HUES64 (cell line): ENCODE data around the gene DNAJC5.
"Not testable (repeated sequence)": the region's sequence is repeated elsewhere in the genome, so short reads cannot be mapped to it uniquely, and the experiment has no call there.

Source experiments
- H3K27ac ChIP-seq: 2 replicates; pipeline ENCODE4 v1.7.0; 2013; ENCODE audit warnings: low read depth, low read length, inconsistent platforms
- H3K27me3 ChIP-seq: 2 replicates; pipeline ENCODE4 v1.6.1; 2013; ENCODE audit warnings: mild to moderate bottlenecking, low read length; ENCODE audit not compliant: insufficient read depth
- H3K36me3 ChIP-seq: 2 replicates; pipeline ENCODE4 v1.6.1; 2013; ENCODE audit warnings: mild to moderate bottlenecking, low read length; ENCODE audit not compliant: insufficient read depth
- H3K4me1 ChIP-seq: 2 replicates; pipeline ENCODE4 v1.6.1; 2013; ENCODE audit warnings: mild to moderate bottlenecking, low read length, moderate library complexity; ENCODE audit not compliant: insufficient read depth
- H3K4me3 ChIP-seq: 2 replicates; pipeline ENCODE4 v1.5.1; 2013; ENCODE audit warnings: mild to moderate bottlenecking, low read length, moderate library complexity
- H3K9ac ChIP-seq: 2 replicates; pipeline ENCODE4 v1.6.1; 2013; ENCODE audit warnings: mild to moderate bottlenecking, low read depth, low read length
- H3K9me3 ChIP-seq: 2 replicates; pipeline ENCODE4 v1.6.1; 2013; ENCODE audit warnings: low read depth, low read length; ENCODE audit not compliant: insufficient read depth
- WGBS: fragments of 150-250, 120-280 bp; methylation state at CpG from one replicate; pipeline ENCODE4 v1.1.7; 2013; ENCODE audit warnings: missing lambda C conversion rate; 5-methylcytosine and 5-hydroxymethylcytosine counted together

Gene DNAJC5

GRCh38 chr20:63878899-63879663, 15.8 kb upstream of the DNAJC5 start:
- Histone ChIP-seq H3K9me3 (no peaks in the 10 kb centered on the region), H3K9ac (no peak overlapping the region), H3K27ac (no peak overlapping the region), H3K36me3 (peaks cover 65% of the 10 kb centered on the region), H3K4me1 (no peaks in the 10 kb centered on the region), H3K4me3 (no peak overlapping the region), H3K27me3 (no peaks in the 10 kb centered on the region)
- whole genome bisulfite sequencing = 96% methylated on average over 14 of the region's 14 CpGs

GRCh38 chr20:63880901-63881300, 14.0 kb upstream of the DNAJC5 start:
- H3K4me3 ChIP-seq, H3K4me1 ChIP-seq, H3K27me3 ChIP-seq, H3K9ac ChIP-seq, H3K9me3 ChIP-seq, H3K27ac ChIP-seq: not testable (repeated sequence)
- peaks cover 66% of the 10 kb centered on the region for H3K36me3 ChIP-seq
- 97% methylated on average over 13 of the region's 13 CpGs for WGBS

GRCh38 chr20:63881451-63882226, 13.3 kb upstream of the DNAJC5 start:
- WGBS = 92% methylated on average over 19 of the region's 19 CpGs

GRCh38 chr20:63882257-63883200, 12.4 kb upstream of the DNAJC5 start:
- H3K36me3 ChIP-seq = peaks cover 64% of the 10 kb centered on the region
- no peak overlapping the region for H3K9ac ChIP-seq

More at GRCh38 chr20:63881451-63882226, 13.3 kb upstream of the DNAJC5 start:
- H3K4me3 ChIP-seq = no peak overlapping the region
- no peak overlapping the region for H3K9ac ChIP-seq
- peaks cover 60% of the 10 kb centered on the region for H3K36me3 ChIP-seq
- H3K9me3 ChIP-seq = no peaks in the 10 kb centered on the region
- H3K27me3 ChIP-seq = no peaks in the 10 kb centered on the region
- no peaks in the 10 kb centered on the region for H3K4me1 ChIP-seq
- no peak overlapping the region for H3K27ac ChIP-seq

GRCh38 chr20:63883201-63883593, 11.7 kb upstream of the DNAJC5 start:
- H3K4me1 ChIP-seq = no peaks in the 10 kb centered on the region
- H3K36me3 ChIP-seq = peaks cover 64% of the 10 kb centered on the region
- no peak overlapping the region for H3K4me3 ChIP-seq
- no peaks in the 10 kb centered on the region for H3K9me3 ChIP-seq
- no peak overlapping the region for H3K27ac ChIP-seq
- WGBS = 95% methylated on average over 6 of the region's 6 CpGs
- H3K9ac ChIP-seq = no peak overlapping the region
- H3K27me3 ChIP-seq = no peaks in the 10 kb centered on the region

More at GRCh38 chr20:63882257-63883200, 12.4 kb upstream of the DNAJC5 start:
- Histone ChIP-seq H3K27ac (no peak overlapping the region), H3K27me3 (no peaks in the 10 kb centered on the region), H3K4me1 (no peaks in the 10 kb centered on the region), H3K9me3 (no peaks in the 10 kb centered on the region), H3K4me3 (no peak overlapping the region)
- 94% methylated on average over 28 of the region's 28 CpGs for WGBS

GRCh38 chr20:63884506-63885263, 10.2 kb upstream of the DNAJC5 start:
- Histone ChIP-seq H3K9ac (no peak overlapping the region), H3K27me3 (no peaks in the 10 kb centered on the region), H3K27ac (no peak overlapping the region), H3K4me3 (no peak overlapping the region), H3K9me3 (no peaks in the 10 kb centered on the region), H3K4me1 (no peaks in the 10 kb centered on the region), H3K36me3 (peaks cover 69% of the 10 kb centered on the region)
- 94% methylated on average over 21 of the region's 21 CpGs for WGBS

GRCh38 chr20:63885264-63886053, 9.5 kb upstream of the DNAJC5 start:
- WGBS = 94% methylated on average over 27 of the region's 27 CpGs
- peaks cover 77% of the 10 kb centered on the region for H3K36me3 ChIP-seq
- H3K9ac ChIP-seq = no peak overlapping the region; the same call in 1 of the 2 replicates

GRCh38 chr20:63886054-63886419, 8.9 kb upstream of the DNAJC5 start:
- Histone ChIP-seq H3K27me3 (no peaks in the 10 kb centered on the region), H3K9me3 (no peaks in the 10 kb centered on the region), H3K9ac (no peak overlapping the region; the same call in 1 of the 2 replicates), H3K4me1 (no peaks in the 10 kb centered on the region), H3K27ac (no peak overlapping the region), H3K4me3 (no peak overlapping the region), H3K36me3 (peaks cover 81% of the 10 kb centered on the region)
- WGBS = 95% methylated on average over 14 of the region's 14 CpGs

More at GRCh38 chr20:63885264-63886053, 9.5 kb upstream of the DNAJC5 start:
- H3K9me3 ChIP-seq = no peaks in the 10 kb centered on the region
- no peaks in the 10 kb centered on the region for H3K27me3 ChIP-seq
- no peaks in the 10 kb centered on the region for H3K4me1 ChIP-seq
- H3K27ac ChIP-seq = no peak overlapping the region
- no peak overlapping the region for H3K4me3 ChIP-seq

- whole genome bisulfite sequencing = 97% methylated on average over 11 of the region's 11 CpGs
- Histone ChIP-seq H3K9me3 (no peaks in the 10 kb centered on the region), H3K9ac (no peak overlapping the region), H3K27ac (no peak overlapping the region), H3K27me3 (no peaks in the 10 kb centered on the region), H3K4me3 (no peak overlapping the region), H3K4me1 (no peaks in the 10 kb centered on the region), H3K36me3 (peaks cover 81% of the 10 kb centered on the region)
Observed at GRCh38 chr20:63886921-63887320, 8.0 kb upstream of the DNAJC5 start.
